M059J (cell line): ENCODE results near the gene PRODH. TPM values are rescaled to one million over a fixed set of nuclear protein-coding genes. Genes with fewer than 3 reads are reported as not detected.
"Not testable (repeated sequence)": the region's sequence is repeated elsewhere in the genome, so short reads cannot be mapped to it uniquely, and the experiment has no call there.

Experiments
- DNase-seq: peaks from one replicate; pipeline ENCODE4 v3.0.0-alpha.2; 2012; ENCODE audit warnings: low read depth
- total RNA-seq: library from RNA; depleted of rRNA; stranded (reverse); fragments of >200 nt; shearing (Covaris generic); gene quantifications from 2 replicates; pipeline ENCODE4 v1.2.3, GENCODE V29; 2014

PRODH gene
- total RNA-seq, 1 experiment from 2014 or later = not detected

- peak; percentile 43 for DNase-seq
Observed at GRCh38 chr22:18954303-18954989, 18.4 kb upstream of the PRODH start.

DNA sequence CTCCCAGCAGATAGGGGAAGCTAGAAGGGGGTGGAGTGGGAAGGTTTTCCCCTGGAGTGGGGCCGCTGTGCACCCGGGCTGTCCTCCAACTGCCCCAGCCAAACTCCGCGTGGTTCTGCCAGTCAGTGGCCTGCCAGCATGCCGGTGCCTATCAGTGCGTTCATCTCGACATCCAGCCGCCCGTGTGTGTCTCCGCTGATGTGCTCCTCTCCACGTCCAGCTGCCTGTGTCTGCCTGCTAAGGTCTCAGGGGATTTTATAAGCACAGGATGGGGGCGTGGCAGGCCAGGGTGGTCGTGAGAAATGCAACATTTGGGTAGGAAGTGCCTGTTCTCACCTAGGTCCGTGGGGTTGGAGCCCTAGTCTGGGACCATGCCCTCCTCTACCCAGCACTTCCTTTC, 17.0 kb upstream of the PRODH start:
- DNase-seq = not testable (repeated sequence)

DNA sequence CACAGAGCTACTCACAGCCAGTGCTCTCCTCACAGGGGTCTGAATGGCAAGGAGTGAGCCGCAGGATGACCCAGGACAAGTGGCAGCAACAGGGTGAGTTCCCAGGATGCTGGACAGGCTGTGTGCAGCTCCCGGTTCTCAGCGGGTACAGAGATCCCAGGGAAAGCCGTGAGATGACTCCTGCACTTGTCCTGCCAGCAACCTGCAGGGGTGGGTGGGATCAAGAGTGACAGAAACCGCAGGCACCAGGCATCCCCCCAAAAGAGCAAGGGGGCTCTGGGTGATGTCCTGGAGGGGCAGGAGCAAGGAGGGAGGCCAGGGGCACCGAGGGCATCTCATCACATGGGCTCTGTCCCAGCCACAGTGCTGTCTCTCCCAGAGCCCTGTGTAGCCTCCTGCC, 15.9 kb upstream of the PRODH start:
- DNase-seq = no peak

GRCh38 chr22:18950141-18950540, 14.0 kb upstream of the PRODH start:
- no peak for DNase-seq

DNA sequence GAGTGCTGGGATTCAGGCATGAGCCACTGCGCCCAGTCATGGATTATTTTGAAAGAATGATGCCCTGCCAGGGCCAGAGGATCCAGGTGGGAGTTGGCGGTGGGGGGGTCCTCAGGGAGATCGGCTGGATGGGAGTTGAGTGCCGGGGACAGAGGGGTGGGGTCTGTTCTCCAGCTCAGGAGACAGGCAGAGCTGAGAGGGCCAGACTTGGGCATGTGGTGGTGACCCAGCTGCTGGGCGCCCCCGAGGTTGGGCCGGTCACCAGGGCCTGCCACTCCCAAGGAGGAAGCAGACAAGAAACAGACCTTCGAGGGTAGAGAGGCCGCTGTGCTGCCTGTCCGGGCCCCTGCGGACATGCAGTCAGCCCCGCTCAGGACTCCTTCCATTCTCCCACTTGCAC, 11.8 kb upstream of the PRODH start:
- DNase-seq = no peak

DNA sequence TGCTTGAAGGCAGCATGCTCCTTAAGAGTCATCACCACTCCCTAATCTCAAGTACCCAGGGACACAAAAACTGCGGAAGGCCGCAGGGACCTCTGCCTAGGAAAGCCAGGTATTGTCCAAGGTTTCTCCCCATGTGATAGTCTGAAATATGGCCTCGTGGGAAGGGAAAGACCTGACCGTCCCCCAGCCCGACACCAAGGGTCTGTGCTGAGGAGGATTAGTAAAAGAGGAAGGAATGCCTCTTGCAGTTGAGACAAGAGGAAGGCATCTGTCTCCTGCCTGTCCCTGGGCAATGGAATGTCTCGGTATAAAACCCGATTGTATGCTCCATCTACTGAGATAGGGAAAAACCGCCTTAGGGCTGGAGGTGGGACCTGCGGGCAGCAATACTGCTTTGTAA, 11.0 kb upstream of the PRODH start:
- DNase-seq = not testable (repeated sequence)

- not testable (repeated sequence) for DNase-seq
Observed at GRCh38 chr22:18938691-18939090, 2.6 kb upstream of the PRODH start.

DNA sequence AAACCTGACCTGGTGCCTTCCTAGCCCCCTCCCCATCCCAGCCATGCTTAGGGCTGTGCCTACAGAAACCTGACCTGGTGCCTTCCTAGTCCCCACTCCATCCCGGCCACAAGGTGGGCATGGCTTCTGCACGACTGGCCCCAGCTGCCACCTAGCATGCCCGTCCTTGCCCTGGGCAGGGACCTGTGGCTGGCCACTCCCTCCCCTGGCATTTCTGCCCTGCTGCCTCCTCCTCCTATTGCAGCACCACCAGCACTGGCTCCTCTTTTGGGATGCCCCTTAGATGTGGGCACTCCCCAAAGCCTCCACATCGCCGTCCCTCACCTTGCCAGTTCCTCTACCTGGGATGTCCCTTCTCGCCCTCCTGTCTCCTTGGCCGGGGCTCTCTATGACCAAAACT, 1.4 kb downstream of the PRODH start:
- not testable (repeated sequence) for DNase-seq

GRCh38 chr22:18933914-18934313, 2.2 kb downstream of the PRODH start:
- DNase-seq = no peak

GRCh38 chr22:18931905-18932652, 4.0 kb downstream of the PRODH start:
- DNase-seq = no peak

DNA sequence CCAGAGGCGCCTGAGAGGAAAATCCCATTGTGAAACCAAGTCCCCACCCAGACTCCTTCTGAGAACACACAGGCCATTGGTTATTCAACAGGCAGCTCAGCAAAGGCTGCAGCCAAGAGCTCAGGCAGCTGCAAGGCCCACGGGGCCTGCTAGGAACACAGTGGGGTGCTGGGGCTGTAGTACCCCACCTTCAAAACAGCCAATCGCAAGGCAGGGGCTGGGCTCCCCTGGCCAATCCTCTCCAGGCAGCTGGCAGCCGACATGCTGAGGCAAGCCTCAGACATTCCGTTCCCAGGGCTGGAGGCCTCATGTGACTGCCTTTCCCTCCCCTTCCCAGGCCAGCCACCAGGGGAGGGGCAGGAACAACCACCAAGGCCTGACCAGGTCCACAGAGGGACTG, 6.6 kb downstream of the PRODH start:
- DNase-seq = no peak

DNA sequence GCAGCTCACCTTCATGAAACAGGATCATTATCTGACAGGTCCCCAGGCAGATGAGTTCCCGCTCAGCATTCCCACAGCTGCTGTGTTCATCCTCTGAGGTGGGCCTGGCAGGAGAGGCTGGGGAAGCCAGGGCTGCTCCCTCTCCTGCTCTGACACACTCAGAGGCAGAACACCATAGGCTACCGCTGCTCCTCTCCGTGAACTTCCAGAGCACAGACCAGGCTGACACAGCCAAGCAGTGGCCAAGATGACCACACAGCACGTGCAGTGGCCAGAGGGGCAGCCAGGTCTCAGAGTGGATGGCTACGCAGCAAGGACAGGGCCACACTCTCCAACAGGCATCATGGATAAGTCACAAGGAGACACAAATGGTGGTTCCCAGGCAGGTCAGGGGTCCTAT, 8.5 kb downstream of the PRODH start:
- DNase-seq = no peak

- no peak for DNase-seq
Observed at GRCh38 chr22:18927020-18927419, 9.1 kb downstream of the PRODH start.

DNA sequence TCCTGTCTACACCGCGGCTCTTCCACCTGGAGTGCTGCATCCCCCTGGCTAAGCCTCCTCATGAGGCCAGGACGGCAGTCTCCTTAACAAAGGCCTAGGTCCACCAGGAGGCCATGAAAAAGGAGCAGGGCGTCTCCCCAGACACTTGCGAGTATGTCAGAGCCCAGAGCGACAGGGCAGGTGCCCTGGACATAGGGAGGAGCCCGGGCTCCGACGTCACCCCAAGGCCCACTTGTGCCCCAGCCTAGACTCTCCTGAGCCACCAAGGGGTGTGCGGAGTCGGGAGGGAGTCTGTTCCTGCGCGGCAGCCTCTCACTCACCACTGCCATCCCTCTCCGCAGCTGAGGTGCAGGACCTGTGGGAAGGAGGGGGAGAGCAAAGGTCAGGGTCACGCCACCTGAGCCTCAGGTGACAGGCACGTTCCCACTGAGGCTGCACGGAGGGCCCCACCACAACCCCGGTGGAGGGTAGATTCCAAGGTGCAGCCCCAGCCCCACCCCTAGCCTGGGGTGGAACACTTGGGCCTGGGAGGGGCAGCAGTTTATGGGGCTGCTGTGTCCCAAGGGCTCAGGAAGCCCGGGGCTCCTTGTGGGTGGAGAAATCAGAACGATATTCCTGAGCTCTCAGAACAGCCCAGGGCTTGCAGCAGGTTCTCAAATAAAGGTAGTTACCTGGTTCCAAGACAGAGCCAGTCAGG, 10.6 kb downstream of the PRODH start:
- no peak for DNase-seq

DNA sequence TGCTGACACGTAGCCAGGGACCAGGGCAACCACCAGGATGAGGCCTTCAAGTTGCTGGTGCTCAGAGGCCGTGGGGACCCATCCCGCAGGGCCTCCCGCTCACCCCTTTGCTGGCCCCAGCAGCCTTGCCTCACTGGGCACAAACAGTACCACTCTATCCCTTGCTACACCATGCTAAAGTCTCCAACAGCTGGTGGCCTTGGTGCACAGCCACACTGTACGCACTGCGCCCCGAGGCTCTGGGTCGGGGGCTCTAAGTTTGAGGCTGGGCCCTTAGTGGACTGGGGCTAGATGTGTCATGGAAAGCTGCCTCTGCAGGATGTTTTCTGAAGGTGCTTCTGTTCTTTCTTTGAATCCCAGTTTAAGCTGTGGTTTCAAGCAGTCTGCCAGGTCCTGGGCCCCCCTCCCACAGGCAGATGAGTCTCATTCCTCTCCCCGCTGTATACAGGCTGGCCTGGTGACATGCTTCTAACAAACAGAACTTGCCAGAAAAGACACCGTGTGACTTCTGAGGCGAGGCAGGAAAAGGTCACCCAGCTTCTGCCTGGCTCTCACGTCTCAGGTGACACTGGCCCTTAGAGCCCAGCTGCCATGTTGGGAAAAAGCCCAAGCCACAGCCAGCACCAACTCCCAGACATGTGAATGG, 15.7 kb downstream of the PRODH start:
- DNase-seq = not testable (repeated sequence)

GRCh38 chr22:18917818-18918217, 18.3 kb downstream of the PRODH start:
- not testable (repeated sequence) for DNase-seq

GRCh38 chr22:18915550-18915949, 20.5 kb downstream of the PRODH start:
- not testable (repeated sequence) for DNase-seq

DNA sequence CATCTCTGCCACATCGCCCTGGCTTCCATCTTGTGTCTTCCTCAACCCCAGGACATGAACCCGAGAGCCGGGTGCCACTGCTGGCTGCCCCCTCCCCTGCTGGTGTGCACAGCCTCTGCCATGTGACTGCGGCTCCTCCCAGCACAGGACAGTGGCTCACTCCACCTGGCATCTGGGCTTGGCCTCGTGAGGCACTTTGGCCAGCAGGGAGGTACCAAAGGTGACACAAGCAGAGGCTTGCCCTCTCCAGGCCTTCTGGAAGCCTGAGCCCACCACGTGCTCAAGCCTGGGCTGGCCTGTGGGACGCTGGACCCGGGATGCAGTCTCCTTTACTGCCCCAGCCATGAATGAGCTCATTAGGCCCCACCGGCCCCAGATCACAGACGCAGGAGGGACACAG, 21.5 kb downstream of the PRODH start:
- DNase-seq = not testable (repeated sequence)

DNA sequence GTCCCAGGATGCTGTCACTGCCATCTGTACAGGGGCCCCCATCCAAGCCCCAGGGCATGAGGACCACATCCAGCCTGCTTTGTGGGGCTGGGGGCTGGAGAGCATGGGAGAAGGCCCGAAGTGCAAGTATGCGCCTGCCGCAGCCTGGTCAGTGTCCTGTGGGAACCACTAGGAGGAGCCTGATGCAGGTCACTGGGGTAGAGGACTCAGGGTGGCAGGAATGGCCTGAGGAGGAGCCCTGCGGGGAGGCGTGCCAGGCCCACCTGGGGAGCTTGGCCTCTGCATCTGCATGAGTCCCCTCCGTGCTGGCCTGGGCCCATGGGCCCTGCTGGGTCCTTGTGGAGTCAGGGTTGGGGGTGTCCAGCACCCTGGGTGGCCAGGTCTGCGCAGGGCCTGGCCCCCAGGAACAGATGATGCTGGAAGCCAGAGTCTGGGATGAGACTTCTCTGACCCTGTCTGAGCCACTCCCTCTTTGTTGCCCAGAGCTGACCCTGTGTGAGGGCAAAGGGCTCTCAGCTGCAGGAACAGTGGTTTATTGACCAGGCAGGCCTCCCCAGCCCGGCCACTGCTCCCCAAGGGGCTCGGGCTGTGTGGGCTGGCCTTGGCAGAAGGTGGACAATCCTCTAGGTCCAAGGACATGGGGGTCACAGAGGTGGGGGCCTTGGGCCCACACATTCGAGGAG, 23.7 kb downstream of the PRODH start:
- DNase-seq = not testable (repeated sequence)

GRCh38 chr22:18911535-18911934, 24.6 kb downstream of the PRODH start:
- DNase-seq = not testable (repeated sequence)

DNA sequence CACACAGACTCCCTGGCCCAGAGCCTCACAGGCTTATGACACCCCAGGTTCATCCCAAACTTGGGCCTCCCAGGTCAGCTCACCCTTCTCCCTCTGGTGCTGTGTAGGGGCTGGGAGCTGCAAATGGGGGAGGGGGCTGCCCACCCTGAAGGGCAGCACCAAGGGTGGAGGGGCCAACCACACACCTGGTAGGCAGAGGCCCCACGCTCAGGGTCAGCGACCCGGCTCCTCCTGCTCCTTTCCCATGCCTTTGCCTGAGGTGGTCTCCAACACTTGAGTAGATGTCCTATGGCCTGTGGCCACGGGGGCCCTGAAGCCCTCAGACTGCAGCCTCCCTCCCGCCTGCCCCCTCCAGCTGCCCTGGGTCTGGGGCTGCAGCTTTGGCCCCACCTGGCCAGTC, 26.5 kb downstream of the PRODH start:
- no peak for DNase-seq

GRCh38 chr22:18906896-18907295, 29.2 kb downstream of the PRODH start:
- DNase-seq = no peak
